ENCODE results near the gene TAS2R31. TPM values are rescaled to one million over a fixed set of nuclear protein-coding genes. Genes with fewer than 3 reads are reported as not detected.

TAS2R31 gene
- 3.1 and 3.5 TPM in 2 replicates for total RNA-seq (2021)
- percentile 87 among the genes with signal in this experiment for Bru-seq, nascent RNA
- percentile 94 among the genes with signal in this experiment for BruChase-seq, experiment 1, labeled RNA remaining after a 2-hour chase
- BruChase-seq, experiment 2, labeled RNA remaining after a 6-hour chase: percentile 77 among the genes with signal in this experiment
- long read RNA-seq: 0 reads

GRCh38 chr12:11031307-11031706, at the start of gene TAS2R31:
Gene TAS2R31 (minus strand): TSS chr12:11031407. CDS start chr12:11031335, 72 bp downstream.
- CTCF ChIA-PET: no interaction called here
- POLR2A ChIA-PET (ENCODE audit: unreplicated experiment): no interaction called here
- no peak within 1 kb of the TSS for H2AFZ ChIP-seq
- no peaks in the 10 kb centered on the region for H3K9me2 ChIP-seq (ENCODE audit: insufficient read depth)
- no peaks in the 10 kb centered on the region for H3K9me3 ChIP-seq (ENCODE audit: insufficient read depth, low read depth)
- no peaks in the 10 kb centered on the region for H4K20me1 ChIP-seq (ENCODE audit: insufficient read depth)
- no peaks in the 10 kb centered on the region for H3F3A ChIP-seq (ENCODE audit: insufficient read depth, low read depth)
- H3K4me1 ChIP-seq (replicated peaks; ENCODE audit: insufficient read depth): no peaks in the 10 kb centered on the region
- H3K36me3 ChIP-seq (ENCODE audit: low read depth): no peaks in the 10 kb centered on the region
- H3K4me2 ChIP-seq: no peak within 1 kb of the TSS
- H3K27ac ChIP-seq: no peak within 1 kb of the TSS
- intact Hi-C loops (cut with micrococcal nuclease; ENCODE audit: unreplicated experiment): no loop called here
- DNase-seq: no peak
- no peak within 1 kb of the TSS for H3K4me3 ChIP-seq
- BruUV-seq (replicated peaks): no TSS peak
- H3K27me3 ChIP-seq (ENCODE audit: insufficient read depth, low read depth): no peaks in the 10 kb centered on the region
- H3K79me2 ChIP-seq (ENCODE audit: low read depth): no peaks in the 10 kb centered on the region
- no peak for TF ChIP-seq EZH2 (IDR thresholded peaks at IDR 0.05; ENCODE audit: low read depth)
- no peak for TF ChIP-seq CTCF (conservative IDR thresholded peaks at IDR 0.05)

GRCh38 chr12:11078246-11078645, 47.0 kb upstream of the TAS2R31 start:
- Histone ChIP-seq H3K36me3 (ENCODE audit: low read depth) (no peaks in the 10 kb centered on the region), H3K27ac (no peak overlapping the region), H2AFZ (no peak overlapping the region), H4K20me1 (ENCODE audit: insufficient read depth) (no peaks in the 10 kb centered on the region), H3K9me3 (ENCODE audit: insufficient read depth, low read depth) (peaks cover 3% of the 10 kb centered on the region; the same call in 1 of the 2 replicates), H3K4me2 (no peak overlapping the region), H3K4me1 (replicated peaks; ENCODE audit: insufficient read depth) (no peaks in the 10 kb centered on the region), H3K79me2 (ENCODE audit: low read depth) (no peaks in the 10 kb centered on the region), H3K4me3 (no peak overlapping the region), H3K9me2 (ENCODE audit: insufficient read depth) (no peaks in the 10 kb centered on the region), H3F3A (ENCODE audit: insufficient read depth, low read depth) (no peaks in the 10 kb centered on the region), H3K27me3 (ENCODE audit: insufficient read depth, low read depth) (no peaks in the 10 kb centered on the region)
- DNase-seq: no peak
- ChIA-PET CTCF (no interaction called here), POLR2A (ENCODE audit: unreplicated experiment) (no interaction called here)
- BruUV-seq (replicated peaks): no TSS peak
- intact Hi-C loops (cut with micrococcal nuclease; ENCODE audit: unreplicated experiment): no loop called here
- no peak for TF ChIP-seq CTCF (conservative IDR thresholded peaks at IDR 0.05)
- TF ChIP-seq EZH2 (IDR thresholded peaks at IDR 0.05; ENCODE audit: low read depth): no peak

- TF ChIP-seq CTCF (conservative IDR thresholded peaks at IDR 0.05) (no peak), EZH2 (IDR thresholded peaks at IDR 0.05; ENCODE audit: low read depth) (no peak)
- no peaks in the 10 kb centered on the region for H3K36me3 ChIP-seq (ENCODE audit: low read depth)
- no peaks in the 10 kb centered on the region for H3K9me2 ChIP-seq (ENCODE audit: insufficient read depth)
- DNase-seq: no peak
- no peak overlapping the region for H3K4me3 ChIP-seq
- no peaks in the 10 kb centered on the region for H4K20me1 ChIP-seq (ENCODE audit: insufficient read depth)
- H2AFZ ChIP-seq: no peak overlapping the region
- H3K4me1 ChIP-seq (replicated peaks; ENCODE audit: insufficient read depth): no peaks in the 10 kb centered on the region
- H3K27me3 ChIP-seq (ENCODE audit: insufficient read depth, low read depth): no peaks in the 10 kb centered on the region
- H3K79me2 ChIP-seq (ENCODE audit: low read depth): no peaks in the 10 kb centered on the region
- no peaks in the 10 kb centered on the region for H3F3A ChIP-seq (ENCODE audit: insufficient read depth, low read depth)
- H3K27ac ChIP-seq: no peak overlapping the region
- ChIA-PET CTCF (no interaction called here), POLR2A (ENCODE audit: unreplicated experiment) (no interaction called here)
- H3K9me3 ChIP-seq (ENCODE audit: insufficient read depth, low read depth): no peaks in the 10 kb centered on the region
- no TSS peak for BruUV-seq (replicated peaks)
- intact Hi-C loops (cut with micrococcal nuclease; ENCODE audit: unreplicated experiment): no loop called here
- H3K4me2 ChIP-seq: no peak overlapping the region
Observed at GRCh38 chr12:11075642-11076041, 44.4 kb upstream of the TAS2R31 start.

Data from PC-9 (cell line).